GM12892 (cell line): ENCODE measurements around the gene KANK4.

Experiments
- POLR2A ChIP-seq: IDR thresholded peaks from 2 replicates; pipeline ENCODE4 v1.6.1; 2011; ENCODE audit warnings: low read depth, low read length, control low read depth
- POLR2AphosphoS5 ChIP-seq: IDR thresholded peaks from 2 replicates; pipeline ENCODE4 v1.6.1; 2011; ENCODE audit warnings: low read depth, low read length, control low read depth
- TAF1 ChIP-seq: IDR thresholded peaks from 2 replicates; pipeline ENCODE4 v1.6.1; 2011; ENCODE audit warnings: low read depth, mild to moderate bottlenecking, control low read depth, low read length, borderline replicate concordance

DNA sequence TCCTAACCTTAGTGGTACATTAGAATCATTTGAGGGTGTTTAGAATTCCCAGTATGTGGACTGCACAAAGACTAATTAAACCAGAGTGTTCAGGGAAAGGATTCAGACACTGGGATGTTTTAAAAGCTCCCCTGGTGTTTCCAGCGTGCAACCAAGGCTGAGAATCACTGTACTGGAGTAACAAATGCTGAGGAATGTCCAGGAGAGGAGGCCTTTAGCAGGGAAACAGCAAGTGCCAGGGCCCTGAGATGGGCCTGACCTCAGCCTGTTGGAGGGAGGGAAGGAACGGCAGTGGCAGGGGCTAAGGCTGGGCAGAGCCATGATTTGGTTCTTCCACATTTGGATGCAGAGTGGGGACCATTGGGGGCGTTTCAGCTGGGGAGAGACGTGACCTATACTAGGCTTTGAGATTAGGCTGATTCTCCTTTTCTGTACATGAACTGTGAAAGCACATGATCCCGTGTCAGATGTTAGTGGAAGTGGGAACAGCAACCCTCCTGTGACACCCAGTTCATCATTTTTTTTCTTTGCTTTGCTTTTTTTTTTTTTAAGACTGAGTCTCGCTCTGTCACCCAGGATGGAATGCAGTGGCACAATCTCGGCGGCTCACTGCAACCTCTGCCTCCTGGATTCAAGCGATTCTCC is 49.3 kb downstream of the KANK4 start:
- TF ChIP-seq POLR2AphosphoS5 (no peak), POLR2A (no peak), TAF1 (no peak)
